ENCODE data around the gene ZNF554. TPM values are rescaled to one million over a fixed set of nuclear protein-coding genes. Genes with fewer than 3 reads are reported as not detected.

ZNF554 gene
- polyA plus RNA-seq, 4 donors, result 8.8 to 10.2 (median 9.3) TPM

DNA sequence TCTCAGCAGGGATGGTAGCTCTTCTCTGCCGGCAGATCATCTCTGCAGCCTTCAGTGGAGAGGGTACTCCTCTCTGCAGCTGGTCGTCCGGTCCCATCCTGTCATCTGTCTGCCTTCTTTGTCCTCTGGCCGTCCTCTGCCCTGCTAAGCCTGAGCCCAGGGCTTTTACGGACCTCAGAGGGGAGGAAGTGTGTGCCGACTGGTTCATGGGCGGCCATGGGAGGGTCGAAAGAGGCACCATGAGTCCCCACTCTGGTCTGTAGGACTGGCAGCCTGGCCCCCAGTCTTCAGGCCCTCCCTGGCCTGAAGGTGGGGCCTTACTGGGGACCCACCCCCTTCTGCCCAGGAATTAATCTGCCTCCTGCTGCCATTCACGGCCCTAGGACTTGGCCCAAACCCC lies 4.0 kb downstream of the ZNF554 start:
- no peak for DNase-seq (ENCODE audit: low read depth in 4 of 4, low spot score in 3 of 4)

DNA sequence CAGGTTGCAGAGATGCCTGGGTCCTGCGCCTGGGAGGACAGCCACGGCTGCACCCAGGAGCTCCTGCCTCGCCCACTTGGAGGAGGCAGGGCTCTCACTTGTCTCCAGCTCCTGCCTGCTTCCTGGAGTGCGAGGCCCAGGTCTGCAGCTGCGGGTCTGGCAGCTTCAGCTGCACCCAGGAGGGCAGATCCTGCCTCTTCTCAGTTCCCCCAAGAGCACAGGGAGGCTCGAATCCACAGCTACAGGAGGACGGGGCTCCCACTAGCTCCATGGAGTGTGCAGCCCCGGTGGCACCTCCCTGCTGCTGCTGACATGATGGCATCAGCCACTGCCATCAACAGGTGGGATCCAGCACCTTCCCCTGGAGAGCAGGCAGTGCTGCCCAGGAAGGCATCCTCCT lies 4.5 kb downstream of the ZNF554 start:
- no peak for DNase-seq (ENCODE audit: low read depth in 4 of 4, low spot score in 3 of 4)

DNA sequence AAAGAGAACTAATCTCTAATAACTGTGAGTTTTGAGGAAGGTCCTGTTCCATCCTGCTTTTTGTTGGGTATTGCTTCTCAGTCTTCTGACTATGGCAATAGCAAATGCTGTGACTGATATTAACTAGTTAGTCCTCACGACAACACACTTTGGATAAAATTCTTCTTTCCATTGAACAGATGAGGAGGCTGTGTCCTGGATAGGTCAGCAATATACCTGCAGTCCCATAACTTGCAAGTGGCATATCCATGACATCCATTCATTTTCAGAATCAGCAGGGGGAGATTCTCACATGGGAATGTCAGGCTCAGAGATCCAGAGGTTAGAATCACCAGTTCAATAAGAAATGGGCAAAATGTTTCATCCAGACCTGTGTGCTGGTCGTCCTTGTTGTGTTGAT lies 7.4 kb downstream of the ZNF554 start:
- no peak for DNase-seq (ENCODE audit: low read depth in 4 of 4, low spot score in 3 of 4)

DNA sequence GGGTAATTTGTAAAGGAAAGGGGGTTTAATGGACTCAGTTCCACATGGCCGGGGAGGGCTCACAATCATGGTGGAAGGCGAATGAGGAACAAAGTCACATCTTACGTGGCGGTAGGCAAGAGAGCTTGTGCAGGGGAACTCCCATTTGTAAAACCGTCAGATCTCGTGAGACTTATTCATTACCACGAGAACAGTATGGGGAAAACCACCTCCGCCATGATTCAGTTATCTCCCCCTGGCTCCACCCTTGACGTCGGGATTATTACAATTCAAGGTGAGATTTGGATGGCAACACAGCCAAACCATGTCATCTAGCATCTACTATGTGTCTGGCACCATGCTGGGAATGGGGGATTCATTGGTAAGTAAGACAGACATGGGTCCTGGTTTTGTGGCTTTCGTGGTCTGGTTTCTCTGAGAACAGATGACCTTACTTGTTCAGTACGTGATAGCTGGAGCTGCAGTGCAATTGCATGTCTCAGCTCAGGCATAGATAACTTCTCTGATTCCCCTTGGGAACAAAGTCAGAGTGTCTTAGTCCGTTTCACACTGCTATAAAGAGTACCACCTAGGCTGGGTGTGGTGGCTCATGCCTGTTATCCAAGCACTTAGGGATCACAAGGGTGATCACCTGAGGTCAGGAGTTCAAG lies 8.3 kb downstream of the ZNF554 start:
- DNase-seq (ENCODE audit: low read depth in 4 of 4, low spot score in 3 of 4), result no peak

DNA sequence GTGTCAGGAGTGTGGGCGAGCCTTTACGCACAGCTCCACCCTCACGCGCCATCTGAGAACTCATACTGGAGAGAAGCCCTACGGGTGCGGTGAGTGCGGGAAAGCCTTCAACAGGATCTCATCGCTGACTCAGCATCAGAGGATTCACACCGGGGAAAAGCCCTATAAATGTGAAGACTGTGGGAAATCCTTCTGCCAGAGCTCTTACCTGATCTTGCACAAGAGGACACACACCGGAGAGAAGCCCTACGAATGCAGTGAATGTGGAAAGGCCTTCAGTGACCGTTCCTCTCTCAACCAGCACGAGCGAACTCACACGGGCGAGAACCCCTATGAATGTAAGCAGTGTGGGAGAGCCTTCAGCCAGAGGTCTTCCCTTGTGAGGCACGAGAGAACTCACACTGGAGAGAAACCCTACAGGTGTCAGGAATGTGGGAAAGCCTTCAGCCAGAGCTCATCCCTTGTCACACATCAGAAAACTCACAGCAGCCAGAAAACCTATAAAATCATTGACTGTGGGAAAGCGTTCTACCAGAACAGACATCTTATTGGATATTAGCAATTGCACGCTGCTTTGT lies 14.7 kb downstream of the ZNF554 start:
- no peak for DNase-seq (ENCODE audit: low read depth in 4 of 4, low spot score in 3 of 4)

DNA sequence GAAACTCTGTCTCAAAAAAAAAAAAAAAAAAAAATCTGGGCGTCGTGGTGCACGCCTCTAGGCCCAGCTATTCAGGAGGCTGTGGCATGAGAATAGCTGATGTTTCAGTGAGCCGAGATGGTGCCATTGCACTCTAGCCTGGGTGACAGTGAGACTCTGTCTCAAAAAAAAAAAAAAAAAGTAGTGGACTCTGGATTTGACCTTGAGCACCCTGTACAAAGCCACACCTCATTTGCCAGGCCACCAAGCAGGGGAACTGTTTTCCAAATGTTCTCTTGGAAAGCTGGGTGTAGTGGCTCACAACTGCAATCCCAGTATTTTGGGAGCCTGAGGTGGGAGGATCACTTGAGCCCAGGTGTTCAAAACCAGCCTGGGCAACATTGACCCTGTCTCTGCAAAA lies 17.8 kb downstream of the ZNF554 start:
- DNase-seq (ENCODE audit: low read depth in 4 of 4, low spot score in 3 of 4), result no peak

DNA sequence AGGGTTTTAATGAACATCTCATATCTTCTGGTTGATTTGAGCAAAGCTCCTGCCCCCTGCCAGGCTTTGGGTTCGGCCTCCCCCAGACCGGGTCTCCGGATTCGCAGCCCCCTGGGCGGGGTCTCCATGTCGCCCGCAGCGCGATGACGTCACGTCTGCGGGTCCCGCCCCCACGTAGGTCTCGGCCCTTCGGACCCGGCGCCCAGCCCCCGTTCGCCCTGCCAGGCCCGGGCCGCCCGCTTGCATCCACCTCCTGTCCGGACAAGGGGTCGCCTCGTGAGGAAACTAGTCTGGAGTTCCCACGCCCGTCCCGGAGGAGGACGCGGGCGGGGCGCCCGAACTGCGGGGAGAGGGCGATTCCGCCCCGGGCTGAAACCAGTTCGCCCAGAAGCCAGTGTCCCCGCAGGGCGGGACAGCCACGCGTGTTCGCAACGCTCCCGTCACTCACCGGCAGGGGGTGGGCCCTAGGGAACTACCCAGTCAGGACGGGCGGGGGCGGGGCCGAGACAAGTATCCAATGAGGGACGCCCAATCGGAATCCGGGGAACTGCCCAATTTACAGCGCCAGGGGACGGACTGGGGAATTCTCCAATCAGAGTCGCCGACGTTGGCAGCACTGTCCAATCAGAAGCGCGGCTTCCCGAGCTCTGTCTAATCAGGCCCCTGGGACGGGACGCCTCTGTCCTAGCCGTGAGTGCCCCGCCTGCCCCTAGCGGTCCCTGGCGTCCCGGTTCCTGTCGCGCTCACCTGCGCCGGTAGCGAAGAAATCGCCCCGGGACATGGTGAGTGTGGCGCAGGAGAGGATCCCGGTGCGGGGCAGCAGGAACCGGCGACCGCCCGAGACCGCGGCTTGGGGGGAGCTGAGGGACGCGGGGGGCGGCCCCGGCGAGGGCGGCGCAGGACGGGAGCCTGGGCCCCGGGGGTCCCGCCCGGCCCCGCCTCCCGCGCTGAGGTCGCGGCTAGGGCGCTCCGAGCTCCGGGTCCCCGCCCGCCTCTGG lies 21.4 kb downstream of the ZNF554 start, which contains the start of gene ZNF555:
Gene ZNF555 (plus strand): TSS at position 682 of the 998 bp plus-strand sequence. CDS start 98 bp downstream, at position 780.
- peak; percentile 98 to 99 (median 98) for DNase-seq (ENCODE audit: low read depth in 4 of 4, low spot score in 3 of 4)

DNA sequence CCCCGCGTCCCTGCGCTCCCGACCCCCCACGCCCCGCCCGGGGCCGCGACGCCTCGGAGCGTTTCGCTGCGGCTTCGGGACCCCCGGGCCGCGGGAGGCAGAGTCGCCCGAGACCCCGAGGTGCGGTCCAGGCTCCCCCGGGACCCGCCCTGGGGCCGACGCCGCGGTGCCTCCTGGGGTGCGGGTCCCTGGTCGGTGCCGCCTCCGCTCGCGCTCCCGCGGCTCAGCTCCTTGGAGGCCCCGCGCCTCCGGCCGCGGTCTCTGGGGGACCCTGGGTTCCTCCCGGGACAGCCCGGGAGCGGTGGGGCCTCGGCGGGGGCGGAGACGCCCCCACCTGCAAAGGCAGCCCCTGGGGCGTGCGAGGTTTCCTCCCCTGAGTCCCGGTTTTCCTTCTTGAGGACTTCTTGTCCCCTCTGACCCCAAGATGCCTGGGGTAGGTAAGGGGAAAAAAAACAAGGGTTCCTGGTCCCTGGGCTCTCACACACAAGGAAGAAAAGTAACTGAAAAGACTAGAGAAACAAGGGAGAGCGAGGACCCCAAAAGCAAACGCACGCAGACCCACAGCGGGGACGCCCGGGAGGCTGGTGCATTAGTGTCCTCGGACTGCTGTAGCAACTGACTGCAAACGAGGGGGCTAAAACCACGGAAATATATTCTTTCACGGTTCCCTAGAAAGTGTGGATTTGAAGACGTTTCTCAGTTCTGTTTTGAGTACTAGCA lies 22.3 kb downstream of the ZNF554 start:
- DNase-seq (ENCODE audit: low read depth in 4 of 4, low spot score in 3 of 4), result no peak

DNA sequence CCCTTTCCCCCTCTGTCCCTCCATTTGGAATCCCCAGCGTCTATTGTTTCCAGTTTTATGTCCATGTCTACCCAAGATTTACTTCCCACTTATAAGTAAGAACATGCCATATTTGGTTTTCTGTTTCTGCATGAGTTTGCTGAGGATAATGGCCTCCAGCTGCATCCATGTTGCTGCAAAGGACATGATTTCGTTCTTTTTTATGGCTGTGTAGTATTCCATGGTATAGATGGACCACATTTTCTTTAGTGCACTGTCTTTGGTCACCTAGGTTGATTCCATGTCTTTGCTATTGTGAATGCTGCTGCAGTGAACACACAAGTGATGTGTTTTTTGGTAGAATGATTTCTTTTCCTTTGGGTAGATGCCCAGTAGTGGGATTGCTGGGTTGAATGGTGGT lies 25.4 kb downstream of the ZNF554 start:
- DNase-seq (ENCODE audit: low read depth in 4 of 4, low spot score in 3 of 4), result no peak

DNA sequence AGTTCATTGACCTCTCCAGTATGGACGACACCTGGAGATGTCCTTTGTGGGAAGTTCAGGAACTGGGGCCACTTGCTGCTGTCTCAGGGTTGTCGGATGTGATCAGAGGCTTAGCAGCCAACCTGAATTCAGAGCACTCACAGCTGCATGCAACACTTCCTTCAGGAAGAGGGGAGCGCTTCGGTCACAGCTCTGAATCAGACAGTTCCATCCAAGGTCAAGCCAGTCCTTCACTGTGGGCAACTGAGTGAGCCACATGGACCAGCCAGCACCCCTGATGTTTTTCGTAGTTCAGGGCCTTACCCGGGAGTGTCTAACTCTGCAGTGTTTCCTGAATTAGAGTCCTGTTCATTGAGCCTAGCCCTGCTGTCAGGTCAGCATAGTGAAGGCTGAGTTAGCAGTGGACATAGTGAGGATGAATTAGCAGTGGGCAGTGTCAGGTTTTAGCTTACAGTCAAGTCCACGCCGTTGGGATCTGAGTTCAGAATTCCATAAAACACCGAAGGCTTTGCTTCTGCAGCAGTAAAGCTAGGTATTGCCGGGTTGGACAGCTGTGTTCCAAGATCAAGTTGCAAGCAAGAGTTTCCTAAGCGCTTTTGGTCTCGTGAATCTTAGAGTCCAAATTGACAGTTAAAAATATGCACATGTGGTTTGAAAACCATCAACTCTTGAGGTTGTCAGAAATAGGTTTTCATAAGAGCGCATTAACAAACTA lies 26.7 kb downstream of the ZNF554 start:
- DNase-seq (ENCODE audit: low read depth in 4 of 4, low spot score in 3 of 4), result no peak

DNA sequence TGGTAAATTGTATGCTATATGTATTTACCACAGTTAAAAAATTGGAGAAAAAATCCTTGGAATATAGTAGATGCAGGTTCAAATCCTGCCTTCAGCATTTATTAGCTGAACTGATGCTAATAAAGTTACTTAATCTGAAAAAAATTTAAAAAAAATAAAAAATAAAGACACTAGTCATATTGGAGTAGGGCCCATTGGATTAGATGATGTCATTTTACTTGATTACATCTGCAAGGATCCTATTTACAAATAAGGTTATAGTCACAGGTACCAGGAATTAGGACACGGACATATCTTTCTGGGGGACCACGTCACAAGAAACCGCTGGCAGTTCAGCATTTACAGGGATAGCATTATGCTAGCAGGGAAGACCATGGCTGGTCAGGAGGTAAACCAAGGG lies 27.8 kb downstream of the ZNF554 start:
- DNase-seq (ENCODE audit: low read depth in 4 of 4, low spot score in 3 of 4), result no peak

DNA sequence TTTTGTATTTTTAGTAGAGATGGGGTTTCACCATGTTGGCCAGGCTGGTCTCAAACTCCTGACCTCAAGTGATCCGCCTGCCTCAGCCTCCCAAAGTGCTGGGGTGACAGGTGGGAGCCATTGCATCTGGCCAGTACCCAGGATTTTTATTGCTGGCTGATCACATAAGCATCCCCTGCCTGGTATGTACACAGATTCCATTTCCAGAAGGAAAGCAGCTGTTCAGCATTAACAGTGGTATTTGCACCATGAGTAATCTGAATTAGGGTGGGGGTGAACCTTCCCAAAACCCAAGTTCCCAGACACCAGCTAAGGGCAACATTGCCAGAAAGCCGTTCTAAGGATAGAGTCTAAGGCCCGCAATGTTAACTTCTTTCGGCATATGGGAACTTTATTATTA lies 28.9 kb downstream of the ZNF554 start:
- DNase-seq (ENCODE audit: low read depth in 4 of 4, low spot score in 3 of 4), result no peak

DNA sequence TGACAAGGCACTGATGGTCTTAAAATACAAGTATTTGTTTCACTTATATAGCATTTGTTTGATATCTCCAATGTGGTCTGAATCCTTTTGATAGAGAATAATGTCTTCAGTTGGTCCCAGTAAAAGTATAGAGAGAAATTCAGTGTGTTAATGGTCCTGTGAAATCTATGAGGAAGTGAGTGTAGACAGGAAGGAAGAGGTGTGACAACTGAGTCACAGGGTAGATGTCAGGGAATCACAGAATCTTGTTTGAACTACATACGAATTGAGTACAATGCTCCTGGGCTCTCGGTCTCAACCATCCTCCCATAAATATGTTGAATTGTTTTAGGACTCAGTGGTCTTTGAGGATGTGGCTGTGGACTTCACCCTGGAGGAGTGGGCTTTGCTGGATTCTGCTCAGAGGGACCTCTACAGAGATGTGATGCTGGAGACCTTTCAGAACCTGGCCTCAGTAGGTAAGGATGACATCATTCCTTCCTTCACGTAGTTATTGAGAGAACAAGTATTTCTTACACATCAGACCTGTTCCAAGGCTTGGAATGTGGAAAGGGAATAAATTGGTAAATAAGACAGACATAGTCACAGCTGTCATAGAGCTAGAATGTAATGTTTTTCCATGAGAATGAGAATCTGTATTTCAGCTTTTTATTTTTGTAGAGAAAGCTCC lies 30.7 kb downstream of the ZNF554 start:
- DNase-seq (ENCODE audit: low read depth in 4 of 4, low spot score in 3 of 4), result no peak

DNA sequence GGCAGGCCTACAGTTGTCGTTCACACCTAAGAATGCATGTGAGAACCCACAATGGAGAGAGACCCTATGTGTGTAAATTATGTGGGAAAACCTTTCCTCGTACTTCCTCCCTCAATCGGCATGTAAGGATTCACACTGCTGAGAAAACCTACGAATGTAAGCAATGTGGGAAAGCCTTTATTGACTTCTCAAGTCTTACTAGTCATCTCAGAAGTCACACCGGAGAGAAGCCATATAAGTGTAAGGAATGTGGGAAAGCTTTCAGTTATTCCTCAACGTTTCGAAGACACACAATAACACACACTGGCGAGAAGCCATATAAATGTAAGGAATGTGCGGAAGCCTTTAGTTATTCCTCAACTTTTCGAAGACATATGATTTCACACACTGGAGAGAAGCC lies 32.9 kb downstream of the ZNF554 start:
- no peak for DNase-seq (ENCODE audit: low read depth in 4 of 4, low spot score in 3 of 4)

DNA sequence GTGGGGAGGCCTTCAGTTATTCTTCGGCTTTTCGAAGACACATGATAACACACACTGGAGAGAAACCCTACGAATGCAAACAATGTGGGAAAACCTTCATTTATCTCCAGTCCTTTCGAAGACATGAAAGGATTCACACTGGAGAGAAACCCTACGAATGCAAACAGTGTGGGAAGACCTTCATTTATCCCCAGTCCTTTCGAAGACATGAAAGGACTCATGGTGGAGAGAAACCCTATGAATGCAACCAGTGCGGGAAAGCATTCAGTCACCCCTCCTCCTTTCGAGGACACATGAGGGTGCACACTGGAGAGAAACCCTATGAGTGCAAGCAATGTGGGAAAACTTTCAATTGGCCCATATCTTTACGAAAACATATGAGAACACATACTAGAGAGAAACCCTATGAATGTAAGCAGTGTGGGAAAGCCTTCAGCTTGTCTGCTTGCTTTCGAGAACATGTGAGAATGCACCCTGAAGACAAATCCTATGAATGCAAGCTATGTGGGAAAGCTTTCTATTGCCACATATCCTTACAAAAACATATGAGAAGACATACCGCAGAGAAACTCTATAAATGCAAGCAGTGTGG lies 33.4 kb downstream of the ZNF554 start:
- DNase-seq (ENCODE audit: low read depth in 4 of 4, low spot score in 3 of 4), result no peak

DNA sequence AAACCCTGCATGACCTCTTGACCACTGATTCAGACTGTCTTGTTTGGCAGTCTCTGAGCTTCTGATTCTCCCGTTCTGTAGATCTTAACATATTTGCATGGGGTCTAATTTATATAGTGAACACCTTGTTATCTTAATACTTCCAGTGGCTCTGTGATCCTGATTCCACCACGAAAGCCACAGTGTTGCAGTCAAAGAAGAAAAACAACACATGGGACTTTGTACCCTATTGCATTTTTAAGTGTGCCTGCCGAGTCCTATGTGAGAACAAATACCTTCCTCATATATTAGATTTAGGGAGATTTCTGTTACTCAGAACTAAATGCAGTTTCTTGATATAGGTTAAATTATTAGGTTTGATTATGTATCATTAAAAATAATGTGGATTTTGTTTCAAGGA lies 35.2 kb downstream of the ZNF554 start:
- no peak for DNase-seq (ENCODE audit: low read depth in 4 of 4, low spot score in 3 of 4)

DNA sequence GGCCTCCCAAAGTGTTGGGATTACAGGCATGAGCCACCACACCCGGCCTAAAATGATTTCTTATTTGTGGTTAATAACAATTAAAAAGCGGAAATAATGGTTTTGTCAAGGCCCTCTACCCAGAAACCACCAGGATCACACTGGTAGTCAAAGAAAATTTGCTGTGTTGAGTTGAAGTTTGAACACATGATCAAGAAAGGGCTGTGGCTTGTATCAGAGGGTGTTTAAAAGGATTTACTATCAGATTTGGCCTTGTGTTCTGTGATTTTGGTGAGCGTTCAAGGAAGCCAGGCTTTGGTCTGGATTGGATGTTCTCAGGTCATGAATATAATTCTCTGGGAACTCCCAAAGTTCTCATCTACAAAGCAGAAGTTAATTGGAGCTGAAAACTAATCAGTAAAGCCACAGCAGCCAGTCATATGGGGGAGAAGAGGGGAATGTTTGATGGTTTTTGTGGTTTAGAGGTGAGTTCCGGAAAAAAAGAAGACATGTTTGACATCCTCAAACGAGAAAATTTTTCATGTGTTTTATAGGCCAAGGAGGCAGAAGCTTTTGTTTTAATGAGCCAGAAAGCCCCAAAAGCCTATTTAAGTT lies 36.9 kb downstream of the ZNF554 start:
- DNase-seq (ENCODE audit: low read depth in 4 of 4, low spot score in 3 of 4), result no peak

DNA sequence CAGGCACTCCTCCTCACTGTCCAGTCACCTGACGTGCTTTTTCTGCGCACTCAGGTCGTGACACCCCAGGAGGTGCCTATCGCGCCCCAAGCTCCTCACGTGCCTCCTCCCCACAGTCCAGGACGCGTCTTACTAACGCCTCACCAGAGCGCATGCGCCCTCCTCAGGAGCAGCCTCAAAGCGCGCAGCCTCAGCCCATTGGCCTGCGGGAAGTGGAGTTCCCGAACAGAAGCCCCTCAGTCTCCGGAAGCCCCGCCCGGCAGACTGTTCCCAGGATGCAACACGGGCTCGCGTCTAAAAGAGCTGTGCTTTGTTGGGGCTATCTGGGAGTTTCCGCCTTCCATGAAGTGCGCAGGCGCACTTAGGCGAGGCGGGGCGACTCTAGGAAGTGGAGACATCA lies 39.2 kb downstream of the ZNF554 start:
- DNase-seq (ENCODE audit: low read depth in 4 of 4, low spot score in 3 of 4), result no peak

DNA sequence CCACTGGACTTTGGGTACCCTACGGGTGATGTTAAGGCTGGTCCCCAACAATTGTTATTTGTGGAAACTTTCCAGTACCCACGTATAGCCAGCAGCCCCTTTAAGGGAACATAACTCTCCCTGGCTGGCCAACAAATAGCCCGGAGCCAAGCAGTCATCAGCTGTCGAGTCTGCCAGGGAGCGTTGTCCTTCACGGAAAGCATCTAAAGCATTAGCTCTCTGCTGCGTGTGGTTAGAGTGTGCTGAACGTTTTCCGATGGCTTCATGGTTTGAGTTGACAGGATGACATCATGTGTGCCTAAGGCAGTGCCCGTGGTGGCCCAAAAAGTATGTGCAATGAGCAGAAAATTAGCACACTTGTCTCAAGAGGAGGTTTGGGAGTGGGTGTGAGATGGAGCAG lies 44.1 kb downstream of the ZNF554 start:
- no peak for DNase-seq (ENCODE audit: low read depth in 4 of 4, low spot score in 3 of 4)
